Measurements from ENCODE around the gene SGPL1.
A peak's percentile ranks its signal among the peaks of the same experiment; 100 is the strongest.

The SGPL1 gene

DNA sequence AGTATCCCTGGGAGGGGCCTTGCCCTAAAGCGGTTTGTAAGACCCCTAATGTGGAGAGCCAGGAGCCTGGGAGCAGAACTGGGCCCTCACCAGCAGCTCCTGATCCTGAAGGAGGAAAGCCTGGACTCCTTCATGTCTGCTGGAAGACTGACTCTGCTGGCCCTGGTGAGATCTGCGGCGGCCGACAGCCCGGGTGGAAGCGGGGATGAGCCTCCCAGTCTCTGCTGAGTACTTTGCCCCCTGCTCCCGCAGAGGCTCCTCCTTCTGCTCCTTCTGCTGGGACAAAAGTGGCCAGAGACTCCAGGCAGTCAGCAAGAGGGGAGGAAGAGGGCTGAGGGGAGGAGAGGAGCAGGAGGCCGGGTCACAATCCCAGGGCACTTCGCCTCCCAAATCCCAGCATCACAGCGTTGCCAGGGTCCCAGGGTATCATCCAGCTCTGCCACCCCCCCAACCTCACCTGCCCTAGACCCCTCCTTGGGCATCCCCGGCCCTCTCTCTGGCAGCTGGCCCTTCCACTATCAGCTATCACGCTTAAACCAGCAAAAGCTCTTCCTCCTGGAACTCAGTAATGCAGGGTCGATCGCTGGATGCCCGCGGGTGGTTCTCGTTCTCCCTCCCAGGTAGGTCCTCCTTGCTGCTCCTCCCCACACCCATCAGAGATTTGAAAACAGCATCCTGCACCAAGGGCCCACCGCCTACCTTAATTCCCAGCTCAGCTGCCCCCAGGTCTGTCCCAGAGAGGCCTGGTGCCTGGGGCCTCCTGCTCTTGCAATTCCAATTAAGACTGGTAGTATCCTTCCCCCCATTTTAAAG, 38.5 kb upstream of the SGPL1 start:
- H3K4me1 Mint-ChIP-seq, result no peaks in the 10 kb centered on the region
- no peak for ATAC-seq (replicated peaks)
- peak overlapping the region; percentile 48 for H3K27ac Mint-ChIP-seq
- H3K4me3 Mint-ChIP-seq, result no peak overlapping the region
- H3K36me3 Mint-ChIP-seq, result no peaks in the 10 kb centered on the region
- H3K27me3 Mint-ChIP-seq, result no peaks in the 10 kb centered on the region
- no peaks in the 10 kb centered on the region for H3K9me3 Mint-ChIP-seq
- DNase-seq, result no peak

DNA sequence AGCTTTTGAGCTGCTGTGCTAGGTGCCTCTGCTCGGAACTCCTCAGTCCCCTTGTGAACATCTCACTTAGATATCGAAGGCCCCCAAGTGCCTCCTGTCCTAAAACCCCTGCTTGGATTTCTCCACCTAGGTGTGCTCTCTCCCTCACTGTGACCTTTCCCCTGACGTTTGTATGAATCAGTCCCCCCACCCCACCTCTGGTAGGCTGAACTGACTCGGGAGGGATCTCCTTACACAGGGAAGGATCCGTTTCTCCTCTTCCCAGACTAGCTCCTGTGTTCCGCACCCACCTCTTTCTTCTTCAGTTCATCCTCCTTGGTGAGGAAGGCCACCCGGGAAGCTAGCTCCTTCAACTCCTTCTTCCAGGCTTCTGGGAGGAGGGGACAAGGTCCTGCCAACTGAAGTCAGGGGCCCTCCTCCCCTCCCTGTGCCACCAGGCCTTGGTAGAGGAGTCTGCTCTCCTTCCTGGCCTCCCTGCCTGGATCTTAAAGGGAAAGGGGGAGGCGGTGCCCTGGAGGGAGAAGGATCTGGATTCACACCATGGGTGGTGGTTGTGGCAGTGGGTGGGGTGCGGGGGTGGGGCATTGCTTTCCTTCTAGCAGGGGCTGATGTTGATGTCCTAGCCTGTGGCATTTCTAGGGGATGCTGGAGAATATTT, 37.4 kb upstream of the SGPL1 start:
- Mint-ChIP-seq H3K27ac (no peak overlapping the region), H3K36me3 (no peaks in the 10 kb centered on the region), H3K4me1 (no peaks in the 10 kb centered on the region), H3K27me3 (peaks cover 3 to 7% of the 10 kb centered on the region in 2 donors), H3K9me3 (no peaks in the 10 kb centered on the region), H3K4me3 (no peak overlapping the region)
- ATAC-seq (replicated peaks), result no peak
- no peak for DNase-seq

DNA sequence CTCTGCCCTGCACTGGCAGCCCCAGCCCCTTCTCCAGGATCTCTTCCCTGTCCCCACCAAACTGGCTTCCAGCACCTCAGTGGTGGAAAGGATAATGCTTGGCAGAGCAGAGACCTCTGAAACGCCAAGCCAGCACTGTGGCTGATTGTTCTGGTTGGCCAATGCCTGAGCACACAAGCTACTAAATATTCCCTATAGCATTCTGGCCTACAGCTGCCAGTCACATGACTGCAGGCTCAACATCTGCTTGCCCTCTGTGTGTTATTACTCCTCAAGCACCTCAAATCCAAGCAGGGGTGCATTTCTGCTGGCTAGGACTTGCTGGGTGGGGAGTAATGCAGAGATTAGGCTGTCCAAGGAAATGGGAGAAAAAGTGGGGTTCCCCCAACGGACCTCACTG, 36.7 kb upstream of the SGPL1 start:
- no peaks in the 10 kb centered on the region for H3K4me1 Mint-ChIP-seq
- no peak overlapping the region for H3K27ac Mint-ChIP-seq
- H3K9me3 Mint-ChIP-seq, result no peaks in the 10 kb centered on the region
- no peak for ATAC-seq (replicated peaks)
- no peaks in the 10 kb centered on the region for H3K36me3 Mint-ChIP-seq
- peaks cover 4 to 8% of the 10 kb centered on the region in 2 donors for H3K27me3 Mint-ChIP-seq
- no peak overlapping the region for H3K4me3 Mint-ChIP-seq
- no peak for DNase-seq

DNA sequence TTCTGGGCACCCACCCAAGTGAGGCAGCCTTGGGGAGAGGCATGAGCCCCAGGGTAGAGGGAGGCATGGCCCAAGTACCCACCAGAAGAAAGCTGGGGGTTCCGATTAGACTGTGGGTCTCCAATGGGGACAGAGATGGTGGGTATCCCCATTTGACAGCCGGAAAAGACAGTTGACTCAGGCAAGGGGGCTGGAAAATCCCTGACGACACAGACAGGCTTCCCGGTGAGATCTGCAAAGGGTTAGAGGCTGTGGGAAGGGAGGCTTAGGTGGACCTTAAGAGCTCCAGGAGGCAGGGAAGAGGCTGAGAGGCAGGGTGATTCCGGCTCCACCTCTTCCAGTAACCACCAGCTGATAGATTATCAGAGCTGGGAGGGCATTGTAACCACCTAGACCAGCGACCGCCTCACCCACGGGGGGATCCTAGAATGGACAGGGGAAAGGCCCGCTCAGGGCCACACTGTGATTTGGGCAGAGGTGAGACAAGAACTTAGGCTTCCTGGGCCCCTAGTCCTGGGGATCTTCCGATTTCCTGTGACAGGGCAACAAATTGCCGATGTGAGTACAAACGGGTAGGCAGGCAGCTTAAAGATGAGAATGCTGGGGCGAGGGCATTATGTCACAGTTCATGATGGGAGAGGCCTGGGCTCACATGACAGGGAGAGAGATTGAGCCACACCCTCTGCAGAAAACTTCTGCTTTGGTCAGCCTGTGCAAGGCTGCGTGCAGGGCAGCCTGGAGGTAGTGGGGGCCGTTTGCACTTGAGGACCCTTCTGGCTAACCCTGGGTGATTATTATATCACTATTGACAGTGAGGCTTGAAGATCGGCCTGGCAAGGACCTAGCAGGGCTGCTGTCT, 36.0 kb upstream of the SGPL1 start:
- H3K9me3 Mint-ChIP-seq, result no peaks in the 10 kb centered on the region
- peaks cover 4 to 8% of the 10 kb centered on the region in 2 donors for H3K27me3 Mint-ChIP-seq
- no peak for DNase-seq
- H3K4me1 Mint-ChIP-seq, result no peaks in the 10 kb centered on the region
- no peak for ATAC-seq (replicated peaks)
- H3K36me3 Mint-ChIP-seq, result no peaks in the 10 kb centered on the region
- H3K4me3 Mint-ChIP-seq, result no peak overlapping the region
- no peak overlapping the region for H3K27ac Mint-ChIP-seq

DNA sequence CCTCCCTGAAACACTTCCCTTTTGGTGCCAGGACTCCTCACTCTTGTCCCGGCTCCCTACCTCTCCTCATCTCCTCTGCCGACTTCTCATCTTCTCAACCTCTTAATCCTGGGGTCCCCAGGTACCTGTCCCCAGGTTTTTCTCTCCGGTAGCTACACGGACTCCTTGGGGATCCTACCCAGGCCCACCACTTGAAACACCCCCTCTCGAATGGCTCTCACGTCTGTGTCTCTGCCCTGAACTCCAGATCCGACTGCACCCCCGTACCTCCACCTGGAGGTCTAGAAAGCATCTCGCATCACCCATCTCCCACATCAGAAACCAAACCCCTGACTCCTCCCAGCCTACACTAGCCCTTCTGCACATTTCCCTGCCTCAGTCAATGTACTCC, 35.4 kb upstream of the SGPL1 start:
- ATAC-seq (replicated peaks), result no peak

DNA sequence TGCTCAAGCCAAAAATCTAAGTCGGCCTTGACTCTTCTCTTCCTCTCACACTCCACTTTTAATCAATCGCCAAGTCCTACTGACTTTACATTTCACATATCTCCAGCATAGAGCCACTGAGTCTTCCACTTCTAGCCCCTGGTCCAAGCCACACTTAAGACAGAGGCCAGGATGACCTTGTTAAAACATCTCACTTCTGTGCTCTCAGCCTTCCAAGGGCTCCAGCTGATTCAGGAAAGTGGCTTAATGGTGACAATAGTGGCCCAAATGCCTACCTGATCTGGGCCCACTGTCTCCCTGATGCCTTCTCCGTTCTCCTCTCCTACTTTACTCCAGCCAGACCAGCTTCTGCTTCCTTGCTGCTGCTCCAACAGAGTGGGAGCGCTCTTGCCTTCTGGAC, 35.0 kb upstream of the SGPL1 start:
- no peaks in the 10 kb centered on the region for H3K4me1 Mint-ChIP-seq

More for the DNA sequence above, 35.4 kb upstream of the SGPL1 start:
- H3K4me1 Mint-ChIP-seq, result no peaks in the 10 kb centered on the region
- H3K27me3 Mint-ChIP-seq, result peaks cover 4 to 8% of the 10 kb centered on the region in 2 donors
- DNase-seq, result no peak
- H3K27ac Mint-ChIP-seq, result no peak overlapping the region
- no peaks in the 10 kb centered on the region for H3K36me3 Mint-ChIP-seq
- H3K4me3 Mint-ChIP-seq, result no peak overlapping the region
- H3K9me3 Mint-ChIP-seq, result no peaks in the 10 kb centered on the region

DNA sequence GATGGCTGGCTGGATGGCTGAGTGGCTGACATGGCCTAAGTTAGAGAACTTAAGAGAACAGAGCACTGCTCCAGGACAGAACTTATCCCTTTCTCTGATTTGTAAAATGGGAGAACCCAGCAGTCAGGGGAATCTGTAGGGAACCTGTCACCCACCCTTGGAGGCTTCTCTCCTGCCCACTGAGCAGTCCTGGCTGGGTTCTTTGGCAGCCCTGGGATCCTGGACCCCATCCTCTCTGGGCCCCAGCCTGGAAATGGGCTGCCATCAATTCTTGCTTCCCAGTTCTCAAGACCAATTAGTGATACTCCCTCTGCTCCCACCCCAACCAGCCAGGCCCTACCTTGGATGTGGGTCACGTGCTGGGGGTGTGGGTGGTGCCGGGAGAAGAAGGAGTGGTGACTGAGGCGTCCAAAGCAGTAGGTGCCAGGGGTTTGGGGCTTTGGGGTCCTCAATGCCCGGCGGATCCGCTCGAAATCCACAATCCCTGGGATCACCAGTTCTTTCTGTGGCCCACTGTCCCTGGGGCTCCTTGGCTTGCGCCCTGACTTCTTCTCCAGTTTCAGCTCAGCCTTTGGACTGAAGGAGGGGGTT, 34.2 kb upstream of the SGPL1 start:
- Mint-ChIP-seq H3K36me3 (no peaks in the 10 kb centered on the region), H3K4me3 (no peak overlapping the region), H3K4me1 (no peaks in the 10 kb centered on the region), H3K27ac (no peak overlapping the region), H3K27me3 (peaks cover 4 to 8% of the 10 kb centered on the region in 2 donors), H3K9me3 (no peaks in the 10 kb centered on the region)
- ATAC-seq (replicated peaks) (no peak), DNase-seq (no peak)

More for the DNA sequence above, 35.0 kb upstream of the SGPL1 start:
- no peaks in the 10 kb centered on the region for H3K9me3 Mint-ChIP-seq
- no peak overlapping the region for H3K4me3 Mint-ChIP-seq
- no peak overlapping the region for H3K27ac Mint-ChIP-seq
- H3K27me3 Mint-ChIP-seq, result peaks cover 4 to 8% of the 10 kb centered on the region in 2 donors
- DNase-seq (no peak), ATAC-seq (replicated peaks) (no peak)
- no peaks in the 10 kb centered on the region for H3K36me3 Mint-ChIP-seq

DNA sequence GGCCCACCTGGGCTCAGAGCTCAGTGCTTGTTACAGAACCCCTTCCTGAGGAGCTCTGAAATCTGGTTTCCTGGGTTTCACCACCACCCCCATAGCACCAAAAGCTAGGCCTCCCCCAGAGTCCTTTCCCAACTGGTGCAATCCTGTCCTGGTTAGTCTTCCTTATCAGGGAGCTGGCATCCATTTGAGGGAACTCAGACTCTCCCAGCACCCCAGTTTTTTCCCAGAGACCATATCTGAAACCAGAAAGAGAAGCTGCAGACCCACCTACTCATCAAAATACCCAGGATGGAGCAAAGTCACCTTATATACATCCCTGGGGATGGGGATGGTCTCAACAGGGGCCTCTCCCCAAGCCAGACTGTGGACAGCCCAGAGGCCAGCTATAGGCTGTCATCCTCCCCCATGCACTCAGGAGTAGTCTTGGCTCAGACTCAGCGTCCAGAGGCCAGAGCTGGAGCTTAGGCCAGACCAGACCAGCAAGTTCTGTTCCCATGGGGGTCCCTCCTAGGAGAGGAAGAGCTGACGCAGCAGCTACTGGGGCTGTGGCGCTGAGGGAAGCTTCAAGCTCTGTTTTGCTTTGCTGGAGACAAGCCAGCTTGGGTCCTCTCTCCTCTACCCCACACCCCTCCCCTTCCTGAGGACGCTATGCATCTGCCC, 33.5 kb upstream of the SGPL1 start:
- no peak overlapping the region for H3K4me3 Mint-ChIP-seq
- H3K27me3 Mint-ChIP-seq, result peaks cover 8% of the 10 kb centered on the region in 2 donors
- H3K4me1 Mint-ChIP-seq, result peaks cover 2 to 4% of the 10 kb centered on the region in 2 donors
- no peaks in the 10 kb centered on the region for H3K36me3 Mint-ChIP-seq
- no peaks in the 10 kb centered on the region for H3K9me3 Mint-ChIP-seq
- no peak overlapping the region for H3K27ac Mint-ChIP-seq
- DNase-seq, result no peak
- ATAC-seq (replicated peaks), result no peak

DNA sequence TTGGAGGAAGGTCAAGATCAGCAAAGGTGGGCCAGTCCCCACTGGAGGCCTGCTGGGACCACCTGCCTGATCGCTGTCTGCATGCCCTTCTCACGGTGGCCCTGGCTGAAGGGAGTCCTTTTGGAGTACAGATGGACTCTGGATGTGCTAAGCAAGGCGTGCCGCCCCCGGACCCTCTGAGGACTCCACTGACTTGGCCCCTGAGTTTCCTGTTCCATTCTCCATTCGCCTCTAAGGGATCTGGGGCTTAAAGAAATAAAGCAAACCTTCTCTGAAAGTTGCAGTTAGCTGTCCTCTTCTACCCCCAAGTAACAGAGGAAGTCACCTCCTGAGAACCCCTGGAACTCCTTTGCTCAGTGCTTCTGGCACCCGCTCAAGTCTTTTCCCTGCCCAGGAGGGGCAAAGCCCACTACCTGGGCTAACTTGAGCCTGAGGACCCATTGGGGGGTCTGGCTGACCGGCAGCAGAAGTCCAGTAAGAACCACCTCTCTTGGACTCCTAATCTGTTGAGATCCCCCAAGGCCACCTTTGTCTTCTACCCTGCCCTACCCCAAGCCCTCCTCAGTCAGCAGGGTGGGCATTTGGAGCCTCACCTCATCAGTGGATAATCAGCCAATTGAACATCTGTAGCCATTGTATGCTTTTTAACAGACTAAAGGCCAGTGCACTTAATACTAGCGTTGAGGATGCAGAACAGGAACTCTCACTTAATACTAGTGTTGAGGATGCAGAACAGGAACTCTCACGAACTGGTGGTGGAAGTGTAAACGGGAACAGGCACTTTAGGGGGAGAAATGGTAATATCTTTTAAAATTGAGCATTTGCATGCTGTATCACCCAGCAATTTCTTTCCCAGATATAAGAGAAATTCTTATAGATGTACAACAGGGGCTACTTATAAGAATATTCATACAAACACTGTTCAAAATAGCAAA, 32.7 kb upstream of the SGPL1 start:
- no peak overlapping the region for H3K27ac Mint-ChIP-seq
- no peak overlapping the region for H3K4me3 Mint-ChIP-seq
- ATAC-seq (replicated peaks) (no peak), DNase-seq (no peak)
- peaks cover 8% of the 10 kb centered on the region in 2 donors for H3K27me3 Mint-ChIP-seq
- peaks cover 2 to 4% of the 10 kb centered on the region in 2 donors for H3K4me1 Mint-ChIP-seq
- no peaks in the 10 kb centered on the region for H3K9me3 Mint-ChIP-seq
- no peaks in the 10 kb centered on the region for H3K36me3 Mint-ChIP-seq

DNA sequence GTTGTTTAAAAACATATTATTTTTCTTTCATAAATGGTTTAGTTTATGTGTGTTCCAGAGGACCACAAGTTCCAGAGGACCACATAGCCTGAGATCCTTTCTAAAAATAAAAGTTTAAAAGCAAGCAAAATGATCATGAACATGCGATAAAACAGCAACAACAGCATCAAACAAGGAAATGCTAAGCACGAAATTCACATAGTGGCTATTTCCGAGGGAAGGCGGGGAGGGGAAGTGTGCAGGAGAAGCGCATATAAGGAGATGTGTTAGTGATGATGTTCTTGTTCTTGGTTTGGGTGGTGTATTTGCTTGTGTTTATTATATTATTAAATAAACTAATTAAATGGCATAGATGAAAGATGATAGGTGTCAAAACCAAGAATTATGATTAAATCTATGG, 31.7 kb upstream of the SGPL1 start:
- H3K4me1 Mint-ChIP-seq, result peaks cover 2 to 4% of the 10 kb centered on the region in 2 donors
- H3K9me3 Mint-ChIP-seq, result no peaks in the 10 kb centered on the region
- ATAC-seq (replicated peaks) (no peak), DNase-seq (no peak)
- no peak overlapping the region for H3K27ac Mint-ChIP-seq
- H3K36me3 Mint-ChIP-seq, result no peaks in the 10 kb centered on the region
- H3K27me3 Mint-ChIP-seq, result peaks cover 8% of the 10 kb centered on the region in 2 donors
- no peak overlapping the region for H3K4me3 Mint-ChIP-seq

DNA sequence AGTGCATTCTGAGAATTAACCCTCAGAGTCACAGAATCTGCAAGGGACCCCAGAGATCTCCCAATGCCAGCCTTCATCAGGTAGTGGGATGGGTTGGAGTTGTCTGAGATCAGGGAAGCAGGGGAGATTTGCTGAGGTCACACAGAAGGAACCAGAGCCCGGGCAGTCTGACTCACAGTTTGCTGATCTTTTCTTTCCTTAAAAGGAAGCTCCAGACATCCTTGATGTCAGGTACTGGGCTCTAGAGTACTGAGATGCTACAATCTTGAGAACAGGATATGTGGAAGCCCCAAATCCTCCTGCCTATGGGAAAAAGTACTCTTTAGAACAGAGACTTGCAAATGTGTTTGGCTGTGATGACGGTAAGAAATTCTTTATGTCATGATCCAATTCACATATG, 31.3 kb upstream of the SGPL1 start:
- Mint-ChIP-seq H3K4me3 (no peak overlapping the region), H3K27ac (no peak overlapping the region), H3K36me3 (no peaks in the 10 kb centered on the region), H3K27me3 (peaks cover 8% of the 10 kb centered on the region in 2 donors), H3K9me3 (no peaks in the 10 kb centered on the region), H3K4me1 (peaks cover 2 to 4% of the 10 kb centered on the region in 2 donors)
- ATAC-seq (replicated peaks) (no peak), DNase-seq (no peak)

DNA sequence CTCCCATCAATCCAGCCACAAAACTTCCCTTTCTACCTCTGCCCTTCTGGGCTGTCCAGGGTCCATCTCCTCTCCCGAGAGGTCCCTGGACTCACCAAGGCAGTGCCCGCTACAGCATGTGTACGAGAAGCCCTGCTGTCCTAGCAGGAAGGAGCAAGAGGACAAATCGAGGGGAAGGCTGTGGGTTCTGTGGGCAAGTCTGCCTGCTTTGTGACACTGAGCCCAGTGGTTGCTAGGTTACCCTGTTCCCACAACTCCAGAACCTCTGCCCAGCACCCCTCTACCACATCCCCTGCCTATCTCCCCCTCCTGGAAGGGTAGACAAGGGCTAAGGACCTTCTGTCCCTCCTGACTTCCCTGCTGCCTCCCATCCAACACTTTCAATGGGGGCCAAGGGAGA, 30.6 kb upstream of the SGPL1 start, which contains the start of gene TBATA:
Gene TBATA, minus strand, starts transcription at position 188 of the 400 bp plus-strand sequence. CDS start 1,998 bp downstream, outside the sequence.
- H3K27me3 Mint-ChIP-seq, result peaks cover 8% of the 10 kb centered on the region in 2 donors
- peaks cover 2 to 4% of the 10 kb centered on the region in 2 donors for H3K4me1 Mint-ChIP-seq
- H3K9me3 Mint-ChIP-seq, result no peaks in the 10 kb centered on the region
- H3K36me3 Mint-ChIP-seq, result no peaks in the 10 kb centered on the region
- ATAC-seq (replicated peaks) (no peak), DNase-seq (no peak)
- H3K27ac Mint-ChIP-seq, result no peak within 1 kb of the TSS
- no peak within 1 kb of the TSS for H3K4me3 Mint-ChIP-seq

Measured in stimulated activated naive B cell treated with anti-CD40 and anti-IgM and Interleukin-4, amounts not matched to agents 10 μg/mL and 1 μg/mL and 100 μg/mL, for 72 hours (primary cell).